ENCODE results near the gene DYNAP.

Gene DYNAP

GRCh38 chr18:54590945-54591344, at the start of gene DYNAP:
Gene DYNAP (plus strand): TSS chr18:54591245. CDS start chr18:54591283, 38 bp downstream.
- DNase-seq: no peak

GRCh38 chr18:54551590-54551989, 39.5 kb upstream of the DYNAP start:
- DNase-seq: no peak

GRCh38 chr18:54555286-54555685, 35.8 kb upstream of the DYNAP start:
- no peak for DNase-seq

- DNase-seq: no peak
Measured at GRCh38 chr18:54555996-54556395, 35.0 kb upstream of the DYNAP start.

GRCh38 chr18:54557958-54558357, 33.1 kb upstream of the DYNAP start:
- DNase-seq: no peak

GRCh38 chr18:54558609-54559585, 32.1 kb upstream of the DYNAP start:
- DNase-seq: no peak

GRCh38 chr18:54561706-54562267, 29.3 kb upstream of the DYNAP start:
- no peak for DNase-seq

- no peak for DNase-seq
Measured at GRCh38 chr18:54580202-54580729, 10.8 kb upstream of the DYNAP start.

- no peak for DNase-seq
Measured at GRCh38 chr18:54584065-54584464, 7.0 kb upstream of the DYNAP start.

- no peak for DNase-seq
Measured at GRCh38 chr18:54585743-54586142, 5.3 kb upstream of the DYNAP start.

GRCh38 chr18:54604211-54604610, 13.2 kb downstream of the DYNAP start:
- no peak for DNase-seq

GRCh38 chr18:54606835-54607212, 15.8 kb downstream of the DYNAP start:
- DNase-seq: no peak

- DNase-seq: no peak
Measured at GRCh38 chr18:54607213-54608027, 16.4 kb downstream of the DYNAP start.

GRCh38 chr18:54608028-54608642, 17.1 kb downstream of the DYNAP start:
- DNase-seq: no peak

GRCh38 chr18:54611816-54612215, 20.8 kb downstream of the DYNAP start:
- DNase-seq: no peak

- no peak for DNase-seq
Measured at GRCh38 chr18:54612237-54612636, 21.2 kb downstream of the DYNAP start.

GRCh38 chr18:54613174-54613573, 22.1 kb downstream of the DYNAP start:
- DNase-seq: no peak

- DNase-seq: no peak
Measured at GRCh38 chr18:54616220-54616848, 25.3 kb downstream of the DYNAP start.

- DNase-seq: no peak
Measured at GRCh38 chr18:54622084-54622483, 31.0 kb downstream of the DYNAP start.

GRCh38 chr18:54626779-54627178, 35.7 kb downstream of the DYNAP start:
- DNase-seq: no peak

- DNase-seq: no peak
Measured at GRCh38 chr18:54630963-54631362, 39.9 kb downstream of the DYNAP start.

GRCh38 chr18:54636217-54636616, 45.2 kb downstream of the DYNAP start:
- DNase-seq: no peak
